SU-DHL-6 (cell line): ENCODE data around the gene CHGA.

Experiments
- H2AFZ ChIP-seq: fragments of 200-600 bp; sonication (generic); 2 replicates; pipeline ENCODE4 v1.6.1; 2014; ENCODE audit warnings: low read depth, mild to moderate bottlenecking, moderate library complexity, mixed read lengths, antibody characterized with exemption, low read length; ENCODE audit not compliant: severe bottlenecking
- H3F3A ChIP-seq: fragments of 200-600 bp; shearing (Covaris generic); 2 replicates; pipeline ENCODE4 v1.6.0; 2016; ENCODE audit warnings: antibody characterized with exemption, mild to moderate bottlenecking; ENCODE audit not compliant: insufficient read depth
- H3K27ac ChIP-seq: fragments of 200-600 bp; sonication (generic); 2 replicates; pipeline ENCODE4 v1.5.1; 2016; ENCODE audit warnings: low read depth, mild to moderate bottlenecking, low read length, moderate library complexity, mixed read lengths
- H3K27me3 ChIP-seq: fragments of 200-600 bp; sonication (generic), shearing (Covaris generic); 2 replicates; pipeline ENCODE4 v1.6.0; 2014; ENCODE audit warnings: mild to moderate bottlenecking, low read length
- H3K36me3 ChIP-seq: fragments of 200-600 bp; sonication (generic); 2 replicates; pipeline ENCODE4 v1.6.1; 2014; ENCODE audit warnings: mild to moderate bottlenecking, low read length, mixed read lengths
- H3K4me2 ChIP-seq: fragments of 300-600, 200-600 bp; shearing (Covaris generic), sonication (generic); 2 replicates; pipeline ENCODE4 v1.6.0; 2014; ENCODE audit warnings: low read length, low read depth, mild to moderate bottlenecking; ENCODE audit not compliant: poor library complexity, severe bottlenecking
- H3K4me3 ChIP-seq: fragments of 200-600 bp; sonication (generic); 2 replicates; pipeline ENCODE4 v1.5.1; 2014; ENCODE audit warnings: antibody characterized with exemption, low read length, mild to moderate bottlenecking, mixed read lengths; ENCODE audit not compliant: insufficient read depth, poor library complexity, severe bottlenecking
- H3K79me2 ChIP-seq: fragments of 200-600 bp; sonication (generic); 2 replicates; pipeline ENCODE4 v1.6.1; 2014; ENCODE audit warnings: mild to moderate bottlenecking, low read length, moderate library complexity; ENCODE audit not compliant: insufficient read depth
- H3K9ac ChIP-seq: fragments of 200-600 bp; sonication (generic); 2 replicates; pipeline ENCODE4 v1.7.0; 2014; ENCODE audit warnings: mild to moderate bottlenecking, low read length
- H3K9me2 ChIP-seq: fragments of 200-600 bp; sonication (generic); replicated peaks from 2 replicates; pipeline ENCODE4 v1.6.1; 2014; ENCODE audit warnings: low read length; ENCODE audit not compliant: insufficient read depth
- H3K9me3 ChIP-seq: fragments of 200-600 bp; sonication (generic); 2 replicates; pipeline ENCODE4 v1.6.1; 2014; ENCODE audit warnings: low read length, mixed read lengths; ENCODE audit not compliant: insufficient read depth
- H4K20me1 ChIP-seq: fragments of 200-600 bp; sonication (generic); 2 replicates; pipeline ENCODE4 v1.6.1; 2014; ENCODE audit warnings: low read depth, mild to moderate bottlenecking, antibody characterized with exemption, low read length, moderate library complexity, mixed read lengths
- EZH2phosphoT487 ChIP-seq: fragments of 200-600 bp; sonication (generic), shearing (Covaris generic); conservative IDR thresholded peaks from 2 replicates; pipeline ENCODE4 v1.6.1; 2018; ENCODE audit warnings: mild to moderate bottlenecking, antibody characterized with exemption, low read length, moderate library complexity, mixed read lengths
- TF ChIP-seq, protein P1 (sequence below): fragments of 200-600 bp; sonication (generic); IDR thresholded peaks from one replicate; pipeline ENCODE4 v1.5.1; 2017; ENCODE audit warnings: antibody characterized with exemption, mild to moderate bottlenecking, low read length, moderate library complexity; ENCODE audit not compliant: insufficient read depth, poor library complexity, severe bottlenecking

The CHGA gene

GRCh38 chr14:92931681-92932447 is 8.9 kb downstream of the CHGA start:
- H3K27me3 ChIP-seq: no peaks in the 10 kb centered on the region
- H3K9me2 ChIP-seq: no peaks in the 10 kb centered on the region
- H3K36me3 ChIP-seq: no peaks in the 10 kb centered on the region
- no peak overlapping the region for H2AFZ ChIP-seq
- H3F3A ChIP-seq: no peaks in the 10 kb centered on the region
- H3K27ac ChIP-seq: no peak overlapping the region
- no peak overlapping the region for H3K4me3 ChIP-seq
- no peak overlapping the region for H3K9ac ChIP-seq
- no peak for TF ChIP-seq EZH2phosphoT487
- TF ChIP-seq, protein P1, sequence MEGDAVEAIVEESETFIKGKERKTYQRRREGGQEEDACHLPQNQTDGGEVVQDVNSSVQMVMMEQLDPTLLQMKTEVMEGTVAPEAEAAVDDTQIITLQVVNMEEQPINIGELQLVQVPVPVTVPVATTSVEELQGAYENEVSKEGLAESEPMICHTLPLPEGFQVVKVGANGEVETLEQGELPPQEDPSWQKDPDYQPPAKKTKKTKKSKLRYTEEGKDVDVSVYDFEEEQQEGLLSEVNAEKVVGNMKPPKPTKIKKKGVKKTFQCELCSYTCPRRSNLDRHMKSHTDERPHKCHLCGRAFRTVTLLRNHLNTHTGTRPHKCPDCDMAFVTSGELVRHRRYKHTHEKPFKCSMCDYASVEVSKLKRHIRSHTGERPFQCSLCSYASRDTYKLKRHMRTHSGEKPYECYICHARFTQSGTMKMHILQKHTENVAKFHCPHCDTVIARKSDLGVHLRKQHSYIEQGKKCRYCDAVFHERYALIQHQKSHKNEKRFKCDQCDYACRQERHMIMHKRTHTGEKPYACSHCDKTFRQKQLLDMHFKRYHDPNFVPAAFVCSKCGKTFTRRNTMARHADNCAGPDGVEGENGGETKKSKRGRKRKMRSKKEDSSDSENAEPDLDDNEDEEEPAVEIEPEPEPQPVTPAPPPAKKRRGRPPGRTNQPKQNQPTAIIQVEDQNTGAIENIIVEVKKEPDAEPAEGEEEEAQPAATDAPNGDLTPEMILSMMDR: no peak
- no peaks in the 10 kb centered on the region for H4K20me1 ChIP-seq
- H3K79me2 ChIP-seq: no peaks in the 10 kb centered on the region
- H3K4me2 ChIP-seq: no peak overlapping the region
- H3K9me3 ChIP-seq: no peaks in the 10 kb centered on the region

GRCh38 chr14:92932448-92933395 is 9.8 kb downstream of the CHGA start:
- no peak overlapping the region for H3K9ac ChIP-seq
- H3F3A ChIP-seq: no peaks in the 10 kb centered on the region
- H3K9me2 ChIP-seq: no peaks in the 10 kb centered on the region
- H3K27ac ChIP-seq: no peak overlapping the region
- no peak for TF ChIP-seq EZH2phosphoT487
- TF ChIP-seq, protein P1: no peak
- no peak overlapping the region for H3K4me3 ChIP-seq
- no peak overlapping the region for H3K4me2 ChIP-seq
- no peaks in the 10 kb centered on the region for H3K9me3 ChIP-seq
- H4K20me1 ChIP-seq: no peaks in the 10 kb centered on the region
- no peak overlapping the region for H2AFZ ChIP-seq
- no peaks in the 10 kb centered on the region for H3K27me3 ChIP-seq
- no peaks in the 10 kb centered on the region for H3K36me3 ChIP-seq
- H3K79me2 ChIP-seq: no peaks in the 10 kb centered on the region

- H3K27me3 ChIP-seq: no peaks in the 10 kb centered on the region
- no peaks in the 10 kb centered on the region for H4K20me1 ChIP-seq
- no peak overlapping the region for H3K4me2 ChIP-seq
- H3F3A ChIP-seq: no peaks in the 10 kb centered on the region
- no peaks in the 10 kb centered on the region for H3K79me2 ChIP-seq
- H3K36me3 ChIP-seq: no peaks in the 10 kb centered on the region
- no peak overlapping the region for H3K27ac ChIP-seq
- no peaks in the 10 kb centered on the region for H3K9me3 ChIP-seq
- H3K9ac ChIP-seq: no peak overlapping the region
- no peak overlapping the region for H3K4me3 ChIP-seq
- H2AFZ ChIP-seq: no peak overlapping the region
- H3K9me2 ChIP-seq: no peaks in the 10 kb centered on the region
- TF ChIP-seq, protein P1: no peak
- no peak for TF ChIP-seq EZH2phosphoT487
Measured at GRCh38 chr14:92933481-92933880, 10.5 kb downstream of the CHGA start.
